GM23338 (cell line): Measurements from ENCODE around the gene CFAP141.

Experiments
- CREB1 ChIP-seq: fragments of 250-450 bp; sonication (Bioruptor Pico); IDR thresholded peaks from 2 replicates; pipeline ENCODE4 v1.5.0; 2020; ENCODE audit warnings: low read depth, mild to moderate bottlenecking, moderate library complexity
- CTCF ChIP-seq, 2 experiments: fragments of 200-600 bp in 1 of 2; sonication (generic) in 1 of 2; conservative IDR thresholded peaks; 2 replicates each; pipeline versions ENCODE4 v1.5.1 to v1.6.1; 2016 to 2017; ENCODE audit warnings: antibody characterized with exemption in 2 of 2, low read depth in 2 of 2, mild to moderate bottlenecking in 2 of 2, moderate library complexity in 1 of 2
- ETS1 ChIP-seq: IDR thresholded peaks from 2 replicates; pipeline ENCODE4 v1.6.1; 2016; ENCODE audit warnings: antibody characterized with exemption
- EZH2 ChIP-seq: fragments of 200-600 bp; sonication (generic); IDR thresholded peaks from one replicate; pipeline ENCODE4 v1.8.0; 2017; ENCODE audit warnings: antibody characterized with exemption, mild to moderate bottlenecking, low read depth; ENCODE audit not compliant: unreplicated experiment
- EZH2phosphoT487 ChIP-seq: fragments of 200-600 bp; sonication (generic); IDR thresholded peaks from one replicate; pipeline ENCODE4 v1.8.1; 2018; ENCODE audit warnings: antibody characterized with exemption; ENCODE audit not compliant: unreplicated experiment
- JUNB ChIP-seq: IDR thresholded peaks from one replicate; pipeline ENCODE4 v1.6.1; 2016; ENCODE audit warnings: antibody characterized with exemption; ENCODE audit not compliant: unreplicated experiment
- NANOG ChIP-seq: IDR thresholded peaks from 2 replicates; pipeline ENCODE4 v1.6.1; 2016; ENCODE audit warnings: antibody characterized with exemption, borderline replicate concordance
- POLR2AphosphoS5 ChIP-seq: IDR thresholded peaks from 2 replicates; pipeline ENCODE4 v1.6.1; 2016; ENCODE audit warnings: antibody characterized with exemption, low read depth
- REST ChIP-seq: IDR thresholded peaks from one replicate; pipeline ENCODE4 v1.6.1; 2018; ENCODE audit warnings: antibody characterized with exemption; ENCODE audit not compliant: unreplicated experiment
- ZNF114 ChIP-seq: fragments of 250-450 bp; sonication (Bioruptor Pico); IDR thresholded peaks from 2 replicates; pipeline ENCODE4 v1.5.0; 2020; ENCODE audit warnings: mild to moderate bottlenecking, moderate library complexity
- ZNF331 ChIP-seq: fragments of 250-450 bp; sonication (Bioruptor Pico); IDR thresholded peaks from 2 replicates; pipeline ENCODE4 v1.5.0; 2020; ENCODE audit warnings: low read depth, mild to moderate bottlenecking, moderate library complexity
- ZNF462 ChIP-seq: fragments of 250-450 bp; sonication (Bioruptor Pico); IDR thresholded peaks from 2 replicates; pipeline ENCODE4 v1.5.0; 2020; ENCODE audit warnings: mild to moderate bottlenecking, moderate library complexity

- no peak for TF ChIP-seq CTCF (conservative IDR thresholded peaks at IDR 0.05; ENCODE audit: low read depth in 2 of 2)
- TF ChIP-seq POLR2AphosphoS5, result no peak
- no peak for TF ChIP-seq EZH2
- TF ChIP-seq NANOG, result no peak
- no peak for TF ChIP-seq REST
- no peak for TF ChIP-seq ZNF331
- TF ChIP-seq EZH2phosphoT487, result no peak
- no peak for TF ChIP-seq ZNF114
- TF ChIP-seq CREB1 (CRISPR knock-in tag), result no peak
- no peak for TF ChIP-seq ZNF462
- TF ChIP-seq ETS1, result no peak
- no peak for TF ChIP-seq JUNB
Measured at GRCh38 chr1:154158307-154159125, 47.6 kb downstream of the CFAP141 start.
